ENCODE data around the gene ADAMTS3. TPM values are rescaled to one million over a fixed set of nuclear protein-coding genes. Genes with fewer than 3 reads are reported as not detected.

Gene ADAMTS3
- total RNA-seq, 1 experiment from 2014 or later: 4.4 TPM

DNA sequence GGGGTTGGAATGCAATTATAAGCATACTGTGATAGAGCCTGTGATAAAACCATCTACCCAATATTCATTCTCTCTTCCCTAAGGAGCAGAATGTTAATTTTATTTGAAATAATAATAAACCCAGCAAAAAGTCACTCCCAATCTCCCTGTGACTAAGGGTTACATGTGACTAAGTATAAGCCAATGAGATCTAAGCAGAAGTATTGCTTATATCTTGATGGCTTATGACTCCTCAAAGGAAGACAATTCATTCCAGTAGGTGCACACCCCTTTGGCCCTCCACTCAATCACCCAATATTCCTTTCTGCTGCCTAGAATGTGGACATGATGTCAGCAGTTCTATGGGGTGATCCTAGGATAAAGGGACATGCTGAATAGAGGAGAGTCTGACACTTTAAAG, 224.6 kb downstream of the ADAMTS3 start:
- TF ChIP-seq JUN (CRISPR knock-in tag; IDR thresholded peaks at IDR 0.05) (no peak), ZBTB21 (CRISPR knock-in tag; IDR thresholded peaks at IDR 0.05; ENCODE audit: borderline replicate concordance) (no peak), CREB1 (CRISPR knock-in tag; IDR thresholded peaks at IDR 0.05) (no peak), ZNF671 (CRISPR knock-in tag; IDR thresholded peaks at IDR 0.05) (no peak)
- TF ChIP-seq, protein P1, sequence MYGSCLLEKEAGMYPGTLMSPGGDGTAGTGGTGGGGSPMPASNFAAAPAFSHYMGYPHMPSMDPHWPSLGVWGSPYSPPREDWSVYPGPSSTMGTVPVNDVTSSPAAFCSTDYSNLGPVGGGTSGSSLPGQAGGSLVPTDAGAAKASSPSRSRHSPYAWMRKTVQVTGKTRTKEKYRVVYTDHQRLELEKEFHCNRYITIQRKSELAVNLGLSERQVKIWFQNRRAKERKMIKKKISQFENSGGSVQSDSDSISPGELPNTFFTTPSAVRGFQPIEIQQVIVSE (CRISPR knock-in tag; IDR thresholded peaks at IDR 0.05; ENCODE audit: borderline replicate concordance): no peak
- TF ChIP-seq, protein P2, sequence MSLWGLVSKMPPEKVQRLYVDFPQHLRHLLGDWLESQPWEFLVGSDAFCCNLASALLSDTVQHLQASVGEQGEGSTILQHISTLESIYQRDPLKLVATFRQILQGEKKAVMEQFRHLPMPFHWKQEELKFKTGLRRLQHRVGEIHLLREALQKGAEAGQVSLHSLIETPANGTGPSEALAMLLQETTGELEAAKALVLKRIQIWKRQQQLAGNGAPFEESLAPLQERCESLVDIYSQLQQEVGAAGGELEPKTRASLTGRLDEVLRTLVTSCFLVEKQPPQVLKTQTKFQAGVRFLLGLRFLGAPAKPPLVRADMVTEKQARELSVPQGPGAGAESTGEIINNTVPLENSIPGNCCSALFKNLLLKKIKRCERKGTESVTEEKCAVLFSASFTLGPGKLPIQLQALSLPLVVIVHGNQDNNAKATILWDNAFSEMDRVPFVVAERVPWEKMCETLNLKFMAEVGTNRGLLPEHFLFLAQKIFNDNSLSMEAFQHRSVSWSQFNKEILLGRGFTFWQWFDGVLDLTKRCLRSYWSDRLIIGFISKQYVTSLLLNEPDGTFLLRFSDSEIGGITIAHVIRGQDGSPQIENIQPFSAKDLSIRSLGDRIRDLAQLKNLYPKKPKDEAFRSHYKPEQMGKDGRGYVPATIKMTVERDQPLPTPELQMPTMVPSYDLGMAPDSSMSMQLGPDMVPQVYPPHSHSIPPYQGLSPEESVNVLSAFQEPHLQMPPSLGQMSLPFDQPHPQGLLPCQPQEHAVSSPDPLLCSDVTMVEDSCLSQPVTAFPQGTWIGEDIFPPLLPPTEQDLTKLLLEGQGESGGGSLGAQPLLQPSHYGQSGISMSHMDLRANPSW (CRISPR knock-in tag; conservative IDR thresholded peaks at IDR 0.05; ENCODE audit: low read depth): no peak
- TF ChIP-seq, protein P3, sequence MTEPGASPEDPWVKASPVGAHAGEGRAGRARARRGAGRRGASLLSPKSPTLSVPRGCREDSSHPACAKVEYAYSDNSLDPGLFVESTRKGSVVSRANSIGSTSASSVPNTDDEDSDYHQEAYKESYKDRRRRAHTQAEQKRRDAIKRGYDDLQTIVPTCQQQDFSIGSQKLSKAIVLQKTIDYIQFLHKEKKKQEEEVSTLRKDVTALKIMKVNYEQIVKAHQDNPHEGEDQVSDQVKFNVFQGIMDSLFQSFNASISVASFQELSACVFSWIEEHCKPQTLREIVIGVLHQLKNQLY (CRISPR knock-in tag; IDR thresholded peaks at IDR 0.05): no peak
- TF ChIP-seq, protein P4, sequence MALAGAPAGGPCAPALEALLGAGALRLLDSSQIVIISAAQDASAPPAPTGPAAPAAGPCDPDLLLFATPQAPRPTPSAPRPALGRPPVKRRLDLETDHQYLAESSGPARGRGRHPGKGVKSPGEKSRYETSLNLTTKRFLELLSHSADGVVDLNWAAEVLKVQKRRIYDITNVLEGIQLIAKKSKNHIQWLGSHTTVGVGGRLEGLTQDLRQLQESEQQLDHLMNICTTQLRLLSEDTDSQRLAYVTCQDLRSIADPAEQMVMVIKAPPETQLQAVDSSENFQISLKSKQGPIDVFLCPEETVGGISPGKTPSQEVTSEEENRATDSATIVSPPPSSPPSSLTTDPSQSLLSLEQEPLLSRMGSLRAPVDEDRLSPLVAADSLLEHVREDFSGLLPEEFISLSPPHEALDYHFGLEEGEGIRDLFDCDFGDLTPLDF (CRISPR knock-in tag; IDR thresholded peaks at IDR 0.05): no peak
- no peaks in the 10 kb centered on the region for H3K4me1 Mint-ChIP-seq
- no peaks in the 10 kb centered on the region for H3K36me3 Mint-ChIP-seq
- H3K27me3 Mint-ChIP-seq (ENCODE audit: low read depth): no peaks in the 10 kb centered on the region
- ChIA-PET CTCF (no interaction called here), POLR2A (no interaction called here)
- H3K9me3 Mint-ChIP-seq: no peaks in the 10 kb centered on the region
- no peak overlapping the region for H3K4me3 Mint-ChIP-seq
- ATAC-seq (no peak), DNase-seq (ENCODE audit: low spot score) (no peak)
- H3K27ac Mint-ChIP-seq: no peak overlapping the region

DNA sequence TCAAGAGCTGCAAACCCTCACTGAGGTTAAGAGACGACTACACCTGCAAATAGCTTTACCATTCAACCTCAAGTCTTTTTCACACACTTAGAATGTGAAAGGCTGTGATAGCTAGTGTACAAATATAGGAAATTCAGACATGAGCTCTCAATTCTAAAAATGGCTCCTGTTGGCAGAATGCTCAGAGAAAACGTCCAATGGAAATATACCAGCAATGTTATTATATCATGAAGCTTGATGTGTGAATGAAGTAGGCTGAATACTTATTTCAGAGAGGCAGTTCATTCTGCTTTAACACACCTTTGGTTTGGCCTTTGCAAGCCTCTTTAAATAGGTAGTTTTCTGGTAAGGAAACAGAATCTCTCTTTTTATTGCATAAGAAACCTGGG, 227.6 kb downstream of the ADAMTS3 start:
- Mint-ChIP-seq H3K27me3 (ENCODE audit: low read depth) (no peaks in the 10 kb centered on the region), H3K4me1 (no peaks in the 10 kb centered on the region), H3K9me3 (no peaks in the 10 kb centered on the region), H3K36me3 (no peaks in the 10 kb centered on the region), H3K27ac (no peak overlapping the region), H3K4me3 (no peak overlapping the region)
- TF ChIP-seq, protein P5, sequence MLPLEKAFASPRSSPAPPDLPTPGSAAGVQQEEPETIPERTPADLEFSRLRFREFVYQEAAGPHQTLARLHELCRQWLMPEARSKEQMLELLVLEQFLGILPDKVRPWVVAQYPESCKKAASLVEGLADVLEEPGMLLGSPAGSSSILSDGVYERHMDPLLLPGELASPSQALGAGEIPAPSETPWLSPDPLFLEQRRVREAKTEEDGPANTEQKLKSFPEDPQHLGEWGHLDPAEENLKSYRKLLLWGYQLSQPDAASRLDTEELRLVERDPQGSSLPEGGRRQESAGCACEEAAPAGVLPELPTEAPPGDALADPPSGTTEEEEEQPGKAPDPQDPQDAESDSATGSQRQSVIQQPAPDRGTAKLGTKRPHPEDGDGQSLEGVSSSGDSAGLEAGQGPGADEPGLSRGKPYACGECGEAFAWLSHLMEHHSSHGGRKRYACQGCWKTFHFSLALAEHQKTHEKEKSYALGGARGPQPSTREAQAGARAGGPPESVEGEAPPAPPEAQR (CRISPR knock-in tag; IDR thresholded peaks at IDR 0.05): no peak
- no peak for TF ChIP-seq ATF1 (CRISPR knock-in tag; IDR thresholded peaks at IDR 0.05)
- TF ChIP-seq, protein P6, sequence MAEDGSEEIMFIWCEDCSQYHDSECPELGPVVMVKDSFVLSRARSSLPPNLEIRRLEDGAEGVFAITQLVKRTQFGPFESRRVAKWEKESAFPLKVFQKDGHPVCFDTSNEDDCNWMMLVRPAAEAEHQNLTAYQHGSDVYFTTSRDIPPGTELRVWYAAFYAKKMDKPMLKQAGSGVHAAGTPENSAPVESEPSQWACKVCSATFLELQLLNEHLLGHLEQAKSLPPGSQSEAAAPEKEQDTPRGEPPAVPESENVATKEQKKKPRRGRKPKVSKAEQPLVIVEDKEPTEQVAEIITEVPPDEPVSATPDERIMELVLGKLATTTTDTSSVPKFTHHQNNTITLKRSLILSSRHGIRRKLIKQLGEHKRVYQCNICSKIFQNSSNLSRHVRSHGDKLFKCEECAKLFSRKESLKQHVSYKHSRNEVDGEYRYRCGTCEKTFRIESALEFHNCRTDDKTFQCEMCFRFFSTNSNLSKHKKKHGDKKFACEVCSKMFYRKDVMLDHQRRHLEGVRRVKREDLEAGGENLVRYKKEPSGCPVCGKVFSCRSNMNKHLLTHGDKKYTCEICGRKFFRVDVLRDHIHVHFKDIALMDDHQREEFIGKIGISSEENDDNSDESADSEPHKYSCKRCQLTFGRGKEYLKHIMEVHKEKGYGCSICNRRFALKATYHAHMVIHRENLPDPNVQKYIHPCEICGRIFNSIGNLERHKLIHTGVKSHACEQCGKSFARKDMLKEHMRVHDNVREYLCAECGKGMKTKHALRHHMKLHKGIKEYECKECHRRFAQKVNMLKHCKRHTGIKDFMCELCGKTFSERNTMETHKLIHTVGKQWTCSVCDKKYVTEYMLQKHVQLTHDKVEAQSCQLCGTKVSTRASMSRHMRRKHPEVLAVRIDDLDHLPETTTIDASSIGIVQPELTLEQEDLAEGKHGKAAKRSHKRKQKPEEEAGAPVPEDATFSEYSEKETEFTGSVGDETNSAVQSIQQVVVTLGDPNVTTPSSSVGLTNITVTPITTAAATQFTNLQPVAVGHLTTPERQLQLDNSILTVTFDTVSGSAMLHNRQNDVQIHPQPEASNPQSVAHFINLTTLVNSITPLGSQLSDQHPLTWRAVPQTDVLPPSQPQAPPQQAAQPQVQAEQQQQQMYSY (CRISPR knock-in tag; IDR thresholded peaks at IDR 0.05): no peak
- TF ChIP-seq TCF7 (CRISPR knock-in tag; IDR thresholded peaks at IDR 0.05; ENCODE audit: low read depth): no peak
- no peak for TF ChIP-seq FOXK1 (CRISPR knock-in tag; IDR thresholded peaks at IDR 0.05)
- ChIA-PET CTCF (interaction anchor here (0.8 to 2.5 kb wide), 7 partner anchors 11 to 571 kb away, joined by 3 to 28 read pairs (median 4); no protein-coding TSS in a partner anchor), POLR2A (interaction anchor here (0.5 kb wide), 1 partner anchor 8 kb away, joined by 3 read pairs; no protein-coding TSS in a partner anchor)
- DNase-seq (ENCODE audit: low spot score) (no peak), ATAC-seq (no peak)
